ENCODE measurements around the gene HOXC5.
A peak's percentile ranks its signal among the peaks of the same experiment; 100 is the strongest.
"Not testable (repeated sequence)": the region's sequence is repeated elsewhere in the genome, so short reads cannot be mapped to it uniquely, and the experiment has no call there.

Gene HOXC5

GRCh38 chr12:54074308-54074707, 41.5 kb downstream of the HOXC5 start:
- intact Hi-C loops (cut with DNase I): no loop called here
- DNase-seq: no peak

GRCh38 chr12:54075409-54075808, 42.6 kb downstream of the HOXC5 start:
- intact Hi-C loops (cut with DNase I): no loop called here
- no peak for DNase-seq

- intact Hi-C loops (cut with DNase I): no loop called here
Measured at GRCh38 chr12:54075974-54076373, 43.1 kb downstream of the HOXC5 start.

GRCh38 chr12:54077843-54078242, 45.0 kb downstream of the HOXC5 start:
- DNase-seq; intact Hi-C loops (cut with DNase I): not testable (repeated sequence)

More at GRCh38 chr12:54075974-54076373, 43.1 kb downstream of the HOXC5 start:
- no peak for DNase-seq

- intact Hi-C loops (cut with DNase I); DNase-seq: not testable (repeated sequence)
Measured at GRCh38 chr12:54079115-54079514, 46.3 kb downstream of the HOXC5 start.

GRCh38 chr12:54080008-54080924, 47.4 kb downstream of the HOXC5 start:
- intact Hi-C loops (cut with DNase I); DNase-seq: not testable (repeated sequence)

GRCh38 chr12:54081053-54081514, 48.2 kb downstream of the HOXC5 start:
- intact Hi-C loops (cut with DNase I); DNase-seq: not testable (repeated sequence)

GRCh38 chr12:54081581-54082396, 48.9 kb downstream of the HOXC5 start:
- intact Hi-C loops (cut with DNase I); DNase-seq: not testable (repeated sequence)

- intact Hi-C loops (cut with DNase I): no loop called here
- peak in 27 of 42 donors; percentile 7 to 49 (median 17) for DNase-seq
Measured at GRCh38 chr12:54082397-54082892, 49.6 kb downstream of the HOXC5 start.
